T-cell (primary cell): ENCODE results near the gene EPB41L4B. TPM values are rescaled to one million over a fixed set of nuclear protein-coding genes. Genes with fewer than 3 reads are reported as not detected.
"Not testable (repeated sequence)": the region's sequence is repeated elsewhere in the genome, so short reads cannot be mapped to it uniquely, and the experiment has no call there.

ENCODE experiments used
- ATAC-seq, 4 experiments: fragments of 200-7000 bp in 3 of 4; fragments of 150-1000 bp in 1 of 4; cut with Tn5 transposase; replicated peaks in 1 of 4; 1 replicate in 3 of 4; 2 replicates in 1 of 4; pipeline ENCODE4 v1.10.0; 2021; ENCODE audit warnings: moderate library complexity in 3 of 4, mild to moderate bottlenecking in 2 of 4, moderate number of reproducible peaks in 1 of 4
- CTCF ChIA-PET, 2 donors: fragments of 300-600 bp; sonication (Branson Sonifier 250); formaldehyde crosslinking; loops; one replicate each; lab custom pipeline; 2022; ENCODE audit warnings: antibody characterized with exemption in 2 of 2; lab: Charles Lee
- POLR2A ChIA-PET, 2 donors: fragments of 300-600 bp; sonication (Branson Sonifier 250); formaldehyde crosslinking; loops; one replicate each; lab custom pipeline; 2022; ENCODE audit warnings: antibody characterized with exemption in 2 of 2; lab: Charles Lee
- DNase-seq, 35 experiments: peaks; one replicate each; pipeline versions ENCODE4 v3.0.0 to v3.0.0-alpha.2; 2013 to 2023
- H3K27ac ChIP-seq: one replicate; pipeline ENCODE4 v1.5.1; 2013; ENCODE audit warnings: low read length
- H3K27me3 ChIP-seq, 2 experiments: replicated peaks in 1 of 2; 1 replicate in 1 of 2; 2 replicates in 1 of 2; pipeline versions ENCODE4 v1.6.1 to v1.7.0; 2013; ENCODE audit warnings: low read length in 1 of 2, mixed read lengths in 1 of 2; ENCODE audit not compliant: control insufficient read depth in 2 of 2, insufficient read depth in 2 of 2; ENCODE audit errors: extremely low read depth in 1 of 2
- H3K36me3 ChIP-seq, 2 donors: 1 replicate in 1 of 2; 2 replicates in 1 of 2; pipeline versions ENCODE4 v1.6.1 to v1.7.0; 2013; ENCODE audit warnings: low read length in 1 of 2; ENCODE audit not compliant: control insufficient read depth in 2 of 2, insufficient read depth in 1 of 2; ENCODE audit errors: extremely low read depth in 1 of 2
- H3K4me1 ChIP-seq, 2 experiments: 1 replicate in 1 of 2; 2 replicates in 1 of 2; pipeline versions ENCODE4 v1.6.1 to v1.7.0; 2013; ENCODE audit warnings: low read length in 2 of 2, mixed read lengths in 1 of 2; ENCODE audit not compliant: insufficient read depth in 2 of 2, control insufficient read depth in 1 of 2; ENCODE audit errors: extremely low read depth in 1 of 2
- H3K4me3 ChIP-seq, 2 donors: 1 replicate in 1 of 2; 2 replicates in 1 of 2; pipeline versions ENCODE4 v1.5.1 to v1.7.0; 2013; ENCODE audit warnings: mild to moderate bottlenecking in 2 of 2, low read length in 1 of 2, moderate library complexity in 1 of 2; ENCODE audit not compliant: control insufficient read depth in 1 of 2; ENCODE audit errors: extremely low read depth in 1 of 2
- H3K9me3 ChIP-seq: 2 replicates; pipeline ENCODE4 v1.7.0; 2013
- H3K27ac Mint-ChIP-seq, 2 donors: one replicate each; pipeline ENCODE4 v1.8.0; 2020 to 2021; ENCODE audit warnings: mild to moderate bottlenecking in 2 of 2, mixed read lengths in 2 of 2
- H3K27me3 Mint-ChIP-seq, 2 donors: one replicate each; pipeline ENCODE4 v1.8.0; 2021 to 2022; ENCODE audit warnings: mixed read lengths in 2 of 2
- H3K36me3 Mint-ChIP-seq: one replicate; pipeline ENCODE4 v1.8.0; 2021; ENCODE audit warnings: mixed read lengths
- H3K4me1 Mint-ChIP-seq, 3 donors: one replicate each; pipeline ENCODE4 v1.8.0; 2020 to 2022; ENCODE audit warnings: mixed read lengths in 3 of 3, mild to moderate bottlenecking in 1 of 3
- H3K4me3 Mint-ChIP-seq, 3 donors: one replicate each; pipeline ENCODE4 v1.8.0; 2020 to 2022; ENCODE audit warnings: mild to moderate bottlenecking in 3 of 3, mixed read lengths in 3 of 3, moderate library complexity in 3 of 3
- H3K9me3 Mint-ChIP-seq, 3 donors: one replicate each; pipeline ENCODE4 v1.8.0; 2020 to 2022; ENCODE audit warnings: mixed read lengths in 3 of 3
- WGBS: methylation state at CpG from one replicate; pipeline ENCODE4 v1.1.5; 2013; ENCODE audit warnings: missing lambda C conversion rate; ENCODE audit not compliant: insufficient coverage; 5-methylcytosine and 5-hydroxymethylcytosine counted together
- total RNA-seq, 35 experiments: library from RNA in 6 of 35; stranded (reverse) in 6 of 35; fragments of 120-200 nt in 1 of 35; gene quantifications; one replicate each; pipeline versions ENCODE4 v1.2.1 to v1.2.4 and lab custom pipeline; 2013 to 2026

The EPB41L4B gene
- total RNA-seq, 5 donors from 2014 or later (not counting 1 experiment from before 2014, with no cell fraction given) = 0.16 to 0.26 (median 0.16) TPM; not detected in 2

DNA sequence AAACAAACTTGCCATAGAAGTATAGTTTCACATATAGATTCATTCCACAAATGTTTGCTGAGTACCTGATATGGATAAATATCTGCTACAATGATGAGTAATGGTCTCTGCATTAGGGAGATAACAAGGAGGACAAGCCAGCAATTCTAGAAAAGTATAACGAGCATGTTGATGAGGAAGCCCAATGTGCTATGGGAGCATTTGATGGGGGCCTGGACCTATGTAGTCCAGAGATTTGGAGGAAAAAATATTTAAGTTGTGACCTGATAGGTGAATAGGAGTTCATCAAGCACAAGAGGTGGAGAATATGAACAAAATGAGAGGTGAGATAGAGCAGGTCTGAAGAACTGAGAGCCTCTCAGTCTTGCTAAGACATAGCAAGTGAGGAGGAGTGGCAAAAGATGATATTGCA is 186.7 kb downstream of the EPB41L4B start:
- Mint-ChIP-seq H3K27ac (no peak overlapping the region), H3K36me3 (no peaks in the 10 kb centered on the region), H3K27me3 (peaks cover 0 to 3% of the 10 kb centered on the region in 2 donors), H3K9me3 (no peaks in the 10 kb centered on the region), H3K4me3 (no peak overlapping the region), H3K4me1 (peaks cover 0 to 4% (median 3%) of the 10 kb centered on the region in 3 donors)
- DNase-seq (no peak), ATAC-seq (no peak)
- no peak overlapping the region for H3K4me3 ChIP-seq
- no peaks in the 10 kb centered on the region for H3K36me3 ChIP-seq
- CTCF ChIA-PET = no interaction called here
- no peaks in the 10 kb centered on the region for H3K27me3 ChIP-seq
- no peaks in the 10 kb centered on the region for H3K9me3 ChIP-seq
- POLR2A ChIA-PET = no interaction called here
- 100% methylated on average over 1 of the region's 1 CpG for WGBS
- no peaks in the 10 kb centered on the region for H3K4me1 ChIP-seq
- no peak overlapping the region for H3K27ac ChIP-seq

DNA sequence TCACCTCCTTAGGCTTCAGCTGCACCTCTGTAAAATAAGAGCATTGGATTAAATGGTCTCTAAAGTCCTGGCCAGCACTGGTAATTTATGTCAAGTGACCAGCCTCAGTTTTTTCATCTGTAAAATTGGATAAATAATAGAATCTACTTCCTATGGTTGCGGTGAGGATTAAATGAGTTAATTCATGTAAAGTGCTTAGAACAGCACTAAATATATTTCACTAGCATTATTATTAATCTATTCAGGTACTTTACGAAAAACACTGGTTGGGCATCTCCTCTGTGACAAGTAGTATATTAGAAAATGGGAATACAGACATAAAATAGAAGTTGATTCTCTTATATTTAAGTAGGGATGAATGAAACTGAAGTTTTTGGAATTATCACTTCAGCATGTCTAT is 187.3 kb downstream of the EPB41L4B start:
- DNase-seq = no peak
- H3K27me3 Mint-ChIP-seq = peaks cover 0 to 3% of the 10 kb centered on the region in 2 donors
- H3K4me3 Mint-ChIP-seq = no peak overlapping the region
- ChIA-PET CTCF (no interaction called here), POLR2A (no interaction called here)
- no peaks in the 10 kb centered on the region for H3K9me3 Mint-ChIP-seq
- no CpG with 5 or more reads among the region's 2 CpGs for WGBS
- H3K4me1 Mint-ChIP-seq = peaks cover 0 to 4% (median 3%) of the 10 kb centered on the region in 3 donors
- H3K9me3 ChIP-seq = no peaks in the 10 kb centered on the region
- no peaks in the 10 kb centered on the region for H3K4me1 ChIP-seq
- no peak overlapping the region for H3K27ac Mint-ChIP-seq
- no peaks in the 10 kb centered on the region for H3K36me3 ChIP-seq
- no peaks in the 10 kb centered on the region for H3K36me3 Mint-ChIP-seq
- no peak overlapping the region for H3K27ac ChIP-seq
- no peaks in the 10 kb centered on the region for H3K27me3 ChIP-seq
- no peak overlapping the region for H3K4me3 ChIP-seq
- ATAC-seq = no peak

DNA sequence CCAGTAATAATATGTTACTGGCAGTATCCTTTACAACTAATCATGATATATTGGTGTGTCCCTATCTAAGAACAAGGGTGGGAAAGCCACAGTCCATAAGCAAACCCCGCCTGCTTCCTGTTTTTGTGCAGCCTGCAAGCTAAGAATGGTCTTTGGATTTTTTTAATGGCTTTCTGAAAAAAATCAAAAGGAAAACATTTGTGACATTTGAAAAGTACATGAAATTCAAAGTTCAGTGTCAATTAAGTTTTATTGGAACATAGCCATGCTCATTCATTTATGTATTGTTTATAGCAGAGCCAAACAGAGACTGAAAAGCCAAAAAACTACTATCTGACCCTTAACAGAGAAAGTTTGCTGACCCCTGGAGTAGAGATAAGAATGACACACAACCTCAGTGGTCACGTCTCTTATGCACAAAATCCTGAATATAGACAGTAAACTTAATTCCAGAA is 188.3 kb downstream of the EPB41L4B start:
- H3K9me3 Mint-ChIP-seq = no peaks in the 10 kb centered on the region
- peaks cover 0 to 3% of the 10 kb centered on the region in 2 donors for H3K27me3 Mint-ChIP-seq
- no CpG with 5 or more reads among the region's 2 CpGs for WGBS
- Histone ChIP-seq H3K9me3 (no peaks in the 10 kb centered on the region), H3K36me3 (no peaks in the 10 kb centered on the region), H3K4me3 (no peak overlapping the region), H3K4me1 (no peaks in the 10 kb centered on the region), H3K27me3 (no peaks in the 10 kb centered on the region), H3K27ac (no peak overlapping the region)
- ATAC-seq (no peak), DNase-seq (no peak)
- no peak overlapping the region for H3K4me3 Mint-ChIP-seq
- ChIA-PET POLR2A (no interaction called here), CTCF (no interaction called here)
- no peaks in the 10 kb centered on the region for H3K36me3 Mint-ChIP-seq
- H3K4me1 Mint-ChIP-seq = peaks cover 0 to 4% (median 3%) of the 10 kb centered on the region in 3 donors
- H3K27ac Mint-ChIP-seq = no peak overlapping the region

DNA sequence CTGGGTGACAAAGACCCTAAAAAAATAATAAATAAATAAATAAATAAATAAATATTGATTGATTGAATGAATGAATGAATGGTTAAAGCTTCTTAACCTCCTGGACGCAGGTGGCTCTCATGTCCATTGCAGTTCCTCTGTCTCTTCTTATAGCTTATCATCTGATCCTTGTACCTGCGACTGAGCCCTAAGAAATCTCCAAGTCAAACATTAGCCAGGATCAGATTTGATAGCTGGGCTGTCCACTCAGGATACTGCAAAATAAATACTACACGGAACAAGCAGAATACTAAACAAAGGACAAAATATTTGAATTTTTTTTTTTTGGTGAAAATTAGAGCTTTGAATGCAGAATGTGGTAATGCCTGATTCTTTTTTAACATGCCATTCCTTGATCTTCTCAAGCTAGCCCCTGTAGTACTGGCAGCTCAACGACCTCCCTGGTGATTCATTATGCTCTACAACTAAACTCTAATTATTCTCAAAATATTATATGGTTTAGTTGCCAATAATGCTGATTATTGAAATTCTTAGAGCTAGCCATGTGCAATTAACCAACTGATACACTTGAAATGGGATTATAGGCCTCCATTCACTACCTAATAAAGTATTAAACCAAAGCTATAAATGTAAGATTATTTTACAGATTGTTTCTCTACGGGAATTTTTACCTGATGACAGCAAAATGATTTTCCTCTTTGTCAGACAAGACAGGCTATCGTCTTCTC is 191.2 kb downstream of the EPB41L4B start:
- Mint-ChIP-seq H3K36me3 (no peaks in the 10 kb centered on the region), H3K4me1 (peaks cover 0 to 4% (median 3%) of the 10 kb centered on the region in 3 donors), H3K4me3 (no peak overlapping the region), H3K27ac (no peak overlapping the region), H3K27me3 (no peaks in the 10 kb centered on the region), H3K9me3 (no peaks in the 10 kb centered on the region)
- ChIA-PET CTCF (interaction anchor here (0.6 kb wide), 2 partner anchors 23 to 94 kb away, joined by 3 to 6 read pairs; no protein-coding TSS in a partner anchor), POLR2A (interaction anchor here in 1 of 2 donors (0.6 kb wide), 1 partner anchor 319 kb away, joined by 3 read pairs; no protein-coding TSS in a partner anchor)
- Histone ChIP-seq H3K4me1 (no peaks in the 10 kb centered on the region), H3K9me3 (no peaks in the 10 kb centered on the region), H3K36me3 (no peaks in the 10 kb centered on the region), H3K27ac (no peak overlapping the region), H3K27me3 (no peaks in the 10 kb centered on the region), H3K4me3 (no peak overlapping the region)
- ATAC-seq (no peak), DNase-seq (no peak)
- 100% methylated on average over 1 of the region's 6 CpGs for WGBS

DNA sequence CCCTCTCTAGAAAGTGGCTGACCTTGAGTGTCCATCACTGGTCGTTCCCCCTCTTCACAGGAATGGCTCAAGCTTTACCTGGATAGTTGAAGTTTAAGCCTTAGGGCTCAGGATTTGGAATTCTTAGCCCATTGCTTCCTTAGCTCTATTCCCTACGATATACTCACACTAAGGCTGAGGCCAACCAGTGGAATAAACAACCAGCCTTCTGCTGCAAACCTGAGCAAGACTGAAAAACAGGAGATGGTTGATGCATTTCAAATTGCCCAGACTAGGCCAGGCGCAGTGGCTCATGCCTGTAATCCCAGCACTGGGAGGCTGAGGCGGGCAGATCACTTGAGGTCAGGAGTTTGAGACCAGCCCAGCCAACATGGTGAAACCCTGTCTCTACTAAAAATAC is 194.2 kb downstream of the EPB41L4B start:
- H3K27ac Mint-ChIP-seq, H3K27me3 Mint-ChIP-seq, H3K4me3 Mint-ChIP-seq, H3K27ac ChIP-seq, CTCF ChIA-PET, H3K9me3 Mint-ChIP-seq, H3K4me1 ChIP-seq, DNase-seq, H3K36me3 ChIP-seq, POLR2A ChIA-PET, H3K9me3 ChIP-seq, ATAC-seq, H3K36me3 Mint-ChIP-seq, H3K4me3 ChIP-seq, H3K4me1 Mint-ChIP-seq, H3K27me3 ChIP-seq: not testable (repeated sequence)
- WGBS = 70% methylated on average over 2 of the region's 4 CpGs

DNA sequence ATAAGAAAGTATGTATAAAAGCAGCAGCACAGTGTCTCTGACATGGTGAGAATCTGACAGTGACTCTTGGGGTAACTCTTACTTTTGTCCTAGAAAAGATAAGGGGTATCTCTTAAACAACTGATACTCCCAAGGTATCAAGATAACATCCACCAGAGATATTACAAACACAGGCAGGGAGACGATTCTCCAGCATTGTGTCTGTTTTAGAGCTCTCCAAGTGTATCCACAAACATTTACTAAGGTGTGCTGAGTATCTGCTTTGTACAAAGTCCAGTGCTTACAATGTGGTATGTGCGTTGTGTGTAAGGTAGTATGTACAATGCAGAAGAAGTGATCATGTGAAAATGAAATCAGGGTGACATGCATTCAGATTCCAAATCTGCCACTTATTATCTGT is 196.7 kb downstream of the EPB41L4B start:
- H3K27ac ChIP-seq = no peak overlapping the region
- no peaks in the 10 kb centered on the region for H3K9me3 ChIP-seq
- H3K36me3 Mint-ChIP-seq = no peaks in the 10 kb centered on the region
- H3K27me3 Mint-ChIP-seq = no peaks in the 10 kb centered on the region
- DNase-seq (no peak), ATAC-seq (no peak)
- H3K4me1 ChIP-seq = peaks cover 0 to 8% of the 10 kb centered on the region in 2 experiments
- H3K27me3 ChIP-seq = no peaks in the 10 kb centered on the region
- no peak overlapping the region for H3K27ac Mint-ChIP-seq
- ChIA-PET CTCF (no interaction called here), POLR2A (no interaction called here)
- H3K4me3 Mint-ChIP-seq = no peak overlapping the region
- H3K4me3 ChIP-seq = no peak overlapping the region
- peaks cover 5 to 6% (median 6%) of the 10 kb centered on the region in 3 donors for H3K4me1 Mint-ChIP-seq
- no peaks in the 10 kb centered on the region for H3K9me3 Mint-ChIP-seq
- WGBS = no CpG with 5 or more reads among the region's 2 CpGs
- no peaks in the 10 kb centered on the region for H3K36me3 ChIP-seq
